ENCODE data around the gene C2.

- TF ChIP-seq CTCF (IDR thresholded peaks at IDR 0.05; ENCODE audit: low read depth, low read length) (no peak), POLR2A (IDR thresholded peaks at IDR 0.05; ENCODE audit: extremely low read depth, insufficient read length) (no peak), MYC (IDR thresholded peaks at IDR 0.05; ENCODE audit: low read depth, low read length) (no peak)
Measured at GRCh38 chr6:31945154-31945506, 17.6 kb downstream of the C2 start.
